ENCODE results near the gene ABTB1.
"Not testable (repeated sequence)": the region's sequence is repeated elsewhere in the genome, so short reads cannot be mapped to it uniquely, and the experiment has no call there.

ABTB1 gene

DNA sequence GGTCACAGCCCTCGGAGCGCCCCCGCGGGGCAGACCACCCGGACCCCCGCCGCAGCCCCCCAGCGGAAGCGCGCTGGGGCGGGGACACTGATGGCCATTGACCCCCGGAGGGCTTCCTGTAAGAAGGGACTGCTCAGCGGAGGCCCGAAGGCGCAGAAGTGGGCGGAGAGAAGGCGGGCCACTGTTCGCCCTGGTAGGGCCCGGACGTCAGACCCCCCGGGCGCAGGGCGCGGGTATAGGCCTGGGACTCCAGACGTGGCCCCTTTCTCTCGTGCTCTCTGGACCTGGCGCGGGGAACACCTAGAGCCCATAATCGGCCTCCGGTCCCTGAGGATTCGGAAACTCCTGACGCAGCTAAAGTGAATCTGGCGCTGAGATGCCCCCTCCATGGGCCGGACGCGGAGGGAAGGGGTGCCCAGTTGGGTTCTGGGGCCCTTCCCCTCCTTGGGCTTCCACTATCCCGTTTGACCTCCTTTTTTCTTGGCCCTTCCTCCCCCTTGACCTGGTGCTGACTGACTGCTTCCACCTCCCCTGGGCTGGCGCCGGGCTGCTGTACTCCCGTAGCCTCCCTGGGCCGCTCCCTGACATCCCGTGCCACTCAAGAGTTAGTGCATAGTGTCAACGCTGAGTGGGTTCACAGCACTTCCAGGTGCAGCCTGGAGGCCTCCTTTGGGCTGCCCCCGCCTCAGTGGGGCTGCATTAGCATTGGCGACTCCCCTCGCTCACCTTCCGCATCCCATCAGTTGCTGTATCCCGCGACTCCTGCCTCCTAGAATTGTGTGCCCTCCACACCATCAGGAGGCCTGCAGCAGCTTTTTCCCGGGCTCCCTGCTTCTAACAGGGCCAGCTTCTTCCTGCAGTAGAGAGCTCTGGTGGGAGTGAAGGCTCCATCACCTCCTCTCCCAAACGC, 694 bp downstream of the ABTB1 start:
- DNase-seq, result no peak

DNA sequence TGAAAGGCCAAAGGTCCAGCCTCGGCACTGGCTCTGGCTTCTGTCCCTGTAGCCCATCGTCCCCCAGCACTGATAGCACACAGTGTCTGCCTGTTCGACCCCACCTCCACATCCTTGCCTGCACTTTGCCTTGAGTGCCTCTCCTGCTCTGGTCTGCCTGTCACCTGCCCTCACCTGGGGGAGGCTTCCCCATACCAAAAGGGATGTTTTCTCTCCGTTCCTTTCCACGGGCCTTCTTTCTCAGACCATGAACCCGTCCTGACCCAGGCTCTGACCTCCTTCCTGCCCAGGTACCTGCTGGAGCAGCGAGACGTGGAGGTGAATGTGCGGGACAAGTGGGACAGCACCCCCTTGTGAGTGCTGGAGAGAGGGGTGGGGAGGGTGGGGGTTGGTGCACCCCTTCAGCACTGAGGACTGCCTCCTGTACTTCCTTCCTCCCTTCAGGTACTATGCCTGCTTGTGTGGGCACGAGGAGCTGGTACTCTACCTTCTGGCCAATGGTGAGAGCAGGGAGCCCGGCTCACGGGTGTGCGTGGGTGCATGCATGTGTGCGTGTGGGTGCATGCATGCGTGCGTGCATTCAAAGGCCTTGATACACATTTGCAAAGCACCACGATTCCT, 1.5 kb downstream of the ABTB1 start:
- no peak for DNase-seq

DNA sequence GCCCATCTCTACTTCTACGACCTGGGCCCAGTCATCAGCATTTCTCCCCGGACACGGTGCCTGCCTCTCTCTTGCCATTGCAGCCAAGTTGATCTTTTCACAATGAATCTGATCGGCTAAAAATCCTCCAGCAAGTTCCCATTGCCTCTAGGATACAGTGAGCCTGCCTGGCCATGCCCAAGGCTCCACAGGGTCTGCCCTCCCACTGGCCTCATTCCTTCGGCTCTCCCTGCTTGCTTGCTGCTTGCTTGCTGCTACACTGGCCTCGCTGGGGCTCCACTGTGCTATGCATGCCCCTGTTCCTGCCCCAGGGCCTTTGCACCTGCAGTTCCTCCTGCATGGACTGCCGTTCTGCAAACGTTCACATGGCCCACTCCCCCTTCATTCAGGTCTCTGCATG, 2.0 kb downstream of the ABTB1 start:
- DNase-seq, result no peak

DNA sequence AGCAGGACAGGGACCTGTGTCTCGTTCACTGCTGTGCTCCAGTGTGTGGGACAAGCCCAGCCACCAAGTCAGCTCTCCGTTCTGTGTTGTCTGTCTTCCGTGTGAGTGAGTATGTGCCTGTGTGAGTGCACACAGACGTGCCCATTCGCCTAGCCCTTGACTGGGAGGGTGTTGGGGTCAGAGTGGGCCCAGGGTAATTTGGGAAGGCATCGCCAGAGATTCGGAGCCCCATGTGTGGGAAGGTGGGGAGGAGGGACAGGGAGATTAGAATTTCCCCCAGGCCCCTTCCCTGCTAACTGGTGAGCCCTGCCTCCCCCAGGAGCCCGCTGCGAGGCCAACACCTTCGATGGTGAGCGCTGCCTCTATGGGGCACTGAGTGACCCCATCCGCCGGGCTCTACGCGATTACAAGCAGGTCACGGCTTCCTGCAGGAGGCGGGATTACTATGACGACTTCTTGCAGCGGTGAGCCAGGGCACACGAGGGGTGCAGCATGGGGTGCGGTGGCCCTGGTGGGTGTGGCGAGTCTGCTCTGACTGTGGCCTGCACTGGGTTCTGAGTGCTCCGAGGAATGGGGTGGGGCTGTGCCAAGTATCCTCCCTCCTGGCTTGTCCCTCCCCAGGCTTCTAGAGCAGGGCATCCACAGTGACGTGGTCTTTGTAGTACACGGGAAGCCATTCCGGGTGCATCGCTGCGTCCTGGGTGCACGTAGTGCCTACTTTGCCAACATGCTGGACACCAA, 3.1 kb downstream of the ABTB1 start:
- DNase-seq, result no peak

DNA sequence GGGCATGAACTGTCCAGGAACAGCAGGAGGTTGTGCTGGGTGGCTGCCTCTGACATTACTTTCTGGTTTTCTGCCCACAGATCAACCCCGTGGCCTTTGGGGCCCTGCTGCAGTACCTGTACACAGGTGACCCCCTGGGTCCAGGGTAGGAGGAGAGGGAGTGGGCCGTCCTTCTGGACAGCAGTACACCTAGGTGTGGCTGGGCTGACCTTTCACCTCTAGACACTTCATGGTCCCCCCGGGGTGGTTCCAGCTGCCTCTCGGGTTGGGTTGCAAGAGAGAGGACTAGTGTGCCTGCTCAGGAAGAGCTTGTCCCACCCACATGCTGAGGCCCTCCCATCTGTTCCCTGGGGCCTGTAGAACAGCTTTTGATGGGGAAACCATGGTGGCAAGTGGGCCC, 3.7 kb downstream of the ABTB1 start:
- no peak for DNase-seq

DNA sequence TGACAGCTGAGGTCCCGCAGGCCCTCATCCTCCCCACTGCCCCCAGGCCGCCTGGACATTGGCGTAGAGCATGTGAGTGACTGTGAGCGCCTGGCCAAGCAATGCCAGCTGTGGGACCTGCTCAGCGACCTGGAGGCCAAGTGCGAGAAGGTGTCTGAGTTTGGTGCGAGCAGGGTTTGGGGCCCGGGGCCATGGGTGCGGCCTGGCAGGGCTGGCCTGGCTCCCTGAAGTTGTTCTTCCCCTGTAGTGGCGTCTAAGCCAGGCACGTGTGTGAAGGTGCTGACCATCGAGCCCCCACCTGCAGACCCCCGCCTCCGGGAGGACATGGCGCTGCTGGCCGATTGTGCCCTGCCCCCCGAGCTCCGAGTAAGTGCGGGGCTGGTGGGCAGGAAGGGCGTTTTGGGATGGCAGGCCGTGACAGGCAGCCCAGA, 4.2 kb downstream of the ABTB1 start:
- no peak for DNase-seq

DNA sequence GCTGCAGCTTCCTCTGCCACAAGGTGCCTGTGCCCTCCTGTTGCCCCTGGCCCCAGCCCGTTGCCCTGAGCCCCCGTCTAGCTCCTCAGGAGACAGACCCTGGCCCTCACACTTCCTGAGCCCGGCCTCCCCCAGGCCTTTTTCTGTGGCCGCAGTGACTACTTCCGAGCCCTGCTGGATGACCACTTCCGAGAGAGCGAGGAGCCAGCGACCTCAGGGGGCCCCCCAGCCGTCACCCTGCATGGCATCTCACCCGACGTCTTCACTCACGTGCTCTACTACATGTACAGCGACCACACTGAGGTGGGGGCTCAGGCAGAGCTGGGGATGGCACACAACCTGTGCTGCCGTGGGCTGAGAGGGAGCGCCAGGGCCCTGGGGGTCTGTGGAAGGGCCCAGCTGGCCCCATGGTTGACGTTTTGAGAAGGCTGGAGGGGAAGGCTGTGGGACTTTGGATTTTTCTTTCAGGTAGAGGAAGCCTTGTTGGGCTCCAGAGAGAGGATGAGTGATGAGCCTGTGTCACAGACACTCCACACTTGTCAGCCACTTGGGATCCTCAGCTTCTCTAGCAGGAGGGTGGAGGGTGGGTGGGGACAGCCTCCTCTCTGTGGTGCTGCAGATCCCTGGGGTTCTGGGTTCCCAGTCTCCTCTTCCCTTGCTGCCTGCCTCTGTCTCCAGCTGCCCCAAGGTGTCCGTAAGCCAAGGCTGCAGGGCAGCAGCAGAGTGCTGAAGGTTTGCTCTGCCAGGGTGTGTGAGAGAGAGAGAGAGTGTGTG, 5.0 kb downstream of the ABTB1 start:
- DNase-seq, result no peak

DNA sequence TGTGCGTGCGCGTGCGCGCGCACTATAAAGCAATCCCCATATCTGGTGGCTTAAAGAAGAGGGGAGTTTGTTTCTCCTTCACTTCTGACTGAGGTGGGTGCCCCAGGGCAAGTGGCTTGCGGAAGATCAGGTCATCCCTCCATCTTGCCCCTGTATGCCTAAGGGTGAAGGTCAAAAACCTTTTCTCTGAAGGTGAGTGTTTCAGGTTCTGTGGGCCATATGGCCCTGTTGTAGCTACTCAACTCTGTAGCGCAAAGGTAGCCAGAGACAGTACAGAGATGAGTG, 5.5 kb downstream of the ABTB1 start:
- DNase-seq, result no peak

DNA sequence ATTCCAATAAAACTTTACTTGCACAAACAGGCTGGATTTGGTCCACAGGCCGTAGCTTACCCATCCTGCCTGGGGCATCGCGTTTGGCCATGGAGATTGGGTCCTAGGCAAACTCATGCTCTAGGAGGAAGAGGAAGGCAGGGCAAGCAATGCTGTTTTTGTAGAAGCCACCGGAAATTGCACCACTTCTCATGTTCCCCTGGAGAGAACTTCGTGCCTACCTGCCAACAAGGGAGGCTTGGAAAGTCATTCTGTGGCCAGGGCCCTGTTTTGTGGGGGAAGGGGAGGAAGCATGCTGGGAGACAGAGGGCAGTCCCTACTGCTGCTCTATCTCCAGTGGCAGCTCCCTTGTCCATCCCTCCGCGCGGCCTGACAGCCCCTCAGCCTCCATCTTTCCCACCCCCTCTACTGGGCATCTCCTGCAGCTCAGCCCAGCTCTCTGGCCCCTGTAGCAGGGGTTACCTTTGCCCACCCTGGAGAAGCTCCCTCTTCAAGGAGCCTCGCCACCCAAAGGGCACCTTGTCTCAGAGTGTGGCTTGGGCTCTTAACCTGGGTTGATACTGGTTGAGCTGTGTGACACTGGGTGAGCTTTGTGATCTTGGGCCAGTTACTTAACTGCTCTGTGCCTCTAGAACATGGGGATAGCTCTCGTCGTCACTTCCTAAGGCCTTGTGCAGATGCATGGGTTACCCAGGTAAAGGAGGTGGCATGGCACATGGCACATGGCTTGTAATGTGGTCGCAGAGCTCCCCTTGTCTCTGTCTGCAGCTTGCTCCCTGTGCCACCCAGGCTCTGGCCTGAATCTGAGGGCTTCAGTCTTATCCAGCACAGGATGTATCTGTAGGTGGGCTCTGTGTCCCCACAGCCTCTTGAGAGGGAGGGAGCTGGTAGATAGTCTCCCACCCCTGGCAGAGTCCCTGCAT, 6.1 kb downstream of the ABTB1 start:
- no peak for DNase-seq

DNA sequence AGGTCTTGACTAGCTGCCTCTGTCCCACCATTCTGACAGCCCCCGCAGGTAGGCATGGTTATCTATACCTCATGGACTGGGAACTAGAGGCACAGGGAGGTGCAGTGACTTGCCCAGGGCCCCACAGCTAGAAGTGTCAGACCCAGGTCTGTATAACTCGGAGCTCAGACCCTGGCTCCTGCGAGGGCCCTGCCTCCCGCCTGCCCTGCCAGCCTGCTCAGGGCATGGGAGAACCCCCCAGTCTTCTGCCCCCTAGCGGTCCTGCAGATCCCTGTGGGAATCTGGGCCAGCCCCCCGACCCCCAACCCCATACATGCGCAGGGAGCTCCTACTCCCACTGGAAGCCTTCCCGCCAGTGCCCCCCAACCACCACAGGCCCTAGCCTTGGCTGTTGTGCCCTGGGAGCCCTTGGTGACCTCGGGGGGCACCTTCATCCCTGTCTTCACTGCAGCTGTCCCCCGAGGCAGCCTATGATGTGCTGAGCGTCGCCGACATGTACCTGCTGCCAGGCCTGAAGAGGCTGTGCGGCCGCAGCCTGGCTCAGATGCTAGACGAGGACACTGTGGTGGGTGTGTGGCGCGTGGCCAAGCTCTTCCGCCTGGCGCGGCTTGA, 6.9 kb downstream of the ABTB1 start:
- DNase-seq, result no peak

DNA sequence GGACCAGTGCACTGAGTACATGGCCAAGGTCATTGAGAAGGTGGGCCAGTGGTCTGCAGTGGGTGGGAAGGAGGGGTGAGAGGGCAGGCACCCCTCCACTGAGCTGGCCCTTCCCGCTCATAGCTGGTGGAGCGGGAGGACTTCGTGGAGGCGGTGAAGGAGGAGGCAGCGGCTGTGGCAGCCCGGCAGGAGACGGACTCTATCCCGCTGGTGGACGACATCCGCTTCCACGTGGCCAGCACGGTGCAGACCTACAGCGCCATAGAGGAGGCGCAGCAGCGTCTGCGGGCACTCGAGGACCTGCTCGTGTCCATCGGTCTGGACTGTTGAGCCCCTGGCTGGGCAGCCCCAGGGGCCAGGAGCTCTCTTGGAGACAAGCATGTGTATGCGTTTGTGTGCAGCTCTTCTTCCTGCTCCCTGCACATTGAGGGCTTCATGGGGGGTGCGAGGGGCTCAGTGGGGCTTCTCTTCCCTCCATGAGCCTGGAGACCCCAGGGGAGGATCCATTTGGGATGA, 7.5 kb downstream of the ABTB1 start:
- DNase-seq, result no peak

DNA sequence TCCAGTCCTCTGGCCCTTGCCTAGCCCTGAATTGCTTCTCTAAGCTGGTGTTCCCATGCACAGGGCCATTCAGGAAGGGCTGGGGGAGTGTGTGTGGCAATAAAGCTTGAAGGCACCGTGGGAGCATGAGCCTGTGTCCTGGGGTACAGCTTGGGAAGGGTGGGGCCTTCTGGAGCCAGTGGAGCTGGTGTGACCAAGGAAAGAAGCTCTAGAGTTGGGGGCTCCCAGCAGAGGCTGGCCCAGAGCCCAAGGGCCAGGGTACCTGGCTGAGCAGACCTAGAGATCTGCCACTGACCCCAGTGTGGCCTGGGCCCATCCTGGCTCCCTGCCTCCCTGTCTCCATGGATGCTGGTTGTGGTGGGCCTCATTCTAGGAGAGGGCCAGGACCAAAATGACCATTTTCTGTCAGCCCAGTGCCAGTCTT, 8.1 kb downstream of the ABTB1 start:
- DNase-seq, result no peak

DNA sequence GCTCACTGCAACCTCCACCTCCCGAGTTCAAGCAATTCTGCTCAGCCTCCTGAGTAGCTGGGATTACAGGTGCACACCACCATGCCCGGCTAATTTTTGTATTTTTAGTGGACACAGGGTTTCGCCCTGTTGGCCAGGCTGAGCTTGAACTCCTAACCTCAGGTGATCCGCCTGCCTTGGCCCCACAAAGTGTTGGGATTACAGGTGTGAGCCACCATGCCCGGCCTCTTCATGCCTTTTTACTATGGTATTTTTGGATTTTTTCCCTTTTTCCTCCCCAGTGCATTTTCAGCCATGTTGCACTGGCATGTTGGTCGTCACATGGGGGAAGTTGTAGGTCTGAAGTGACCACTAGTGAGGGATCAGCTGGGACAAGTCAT, 9.4 kb downstream of the ABTB1 start:
- not testable (repeated sequence) for DNase-seq

DNA sequence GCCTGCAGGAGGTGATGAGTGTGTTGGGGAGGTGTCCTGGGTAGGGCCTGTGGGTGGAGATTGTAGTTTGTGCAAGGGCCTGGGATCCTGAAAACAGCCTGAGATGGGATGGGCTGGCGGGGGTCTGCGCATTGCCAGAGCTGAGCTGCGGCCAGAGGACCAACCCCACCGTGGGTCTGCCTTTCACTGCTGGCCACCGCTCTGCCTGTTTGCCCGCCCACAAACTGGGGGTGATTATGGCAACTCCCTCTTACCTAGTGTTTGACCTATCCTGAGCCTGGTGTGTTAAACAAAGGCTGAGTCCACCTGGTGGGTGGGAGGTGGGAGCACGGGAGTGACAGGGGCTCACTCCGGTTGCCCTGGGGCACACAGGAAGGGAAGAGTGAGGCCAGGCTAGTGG, 9.8 kb downstream of the ABTB1 start:
- no peak for DNase-seq

DNA sequence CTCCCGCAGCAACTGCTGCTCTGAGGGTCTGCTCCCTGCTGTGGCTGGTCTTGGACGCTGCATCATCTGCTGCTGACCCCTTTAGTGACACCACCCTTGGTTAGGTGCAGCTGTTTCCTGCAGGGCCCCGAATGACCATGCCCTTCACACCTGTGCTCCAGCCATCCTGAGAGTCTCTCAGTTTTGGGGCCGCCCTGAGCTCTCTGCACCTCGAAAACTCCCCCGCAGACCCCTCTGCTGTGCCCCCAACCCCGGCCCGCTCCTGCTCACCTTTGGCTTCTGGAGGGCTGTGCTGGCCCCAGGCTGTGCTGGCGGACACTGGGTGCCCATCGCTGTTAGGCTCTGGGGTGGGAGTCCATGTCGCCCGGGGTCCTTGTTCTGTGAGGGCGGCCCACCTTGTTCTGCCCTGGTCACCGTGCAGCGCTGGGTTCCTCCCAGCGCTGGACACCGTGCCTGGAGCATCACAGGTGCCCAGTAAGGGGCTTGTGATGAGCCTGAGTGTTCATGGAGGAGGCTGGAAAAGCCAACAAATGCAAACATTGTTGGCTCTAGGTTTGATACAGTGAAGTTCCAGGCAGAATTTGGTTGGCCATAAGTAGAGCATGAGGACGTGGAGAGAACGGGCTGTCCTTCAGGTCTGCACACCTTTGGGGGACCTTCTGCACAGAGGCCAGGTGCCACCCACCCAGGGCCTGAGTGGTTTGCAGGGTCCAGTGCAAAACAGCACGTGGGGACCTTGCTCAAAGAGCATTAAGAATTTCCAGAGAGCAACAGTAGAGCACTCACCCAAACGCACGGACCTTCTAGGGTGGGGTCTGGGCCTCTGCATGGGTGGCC, 12.3 kb downstream of the ABTB1 start:
- no peak for DNase-seq

DNA sequence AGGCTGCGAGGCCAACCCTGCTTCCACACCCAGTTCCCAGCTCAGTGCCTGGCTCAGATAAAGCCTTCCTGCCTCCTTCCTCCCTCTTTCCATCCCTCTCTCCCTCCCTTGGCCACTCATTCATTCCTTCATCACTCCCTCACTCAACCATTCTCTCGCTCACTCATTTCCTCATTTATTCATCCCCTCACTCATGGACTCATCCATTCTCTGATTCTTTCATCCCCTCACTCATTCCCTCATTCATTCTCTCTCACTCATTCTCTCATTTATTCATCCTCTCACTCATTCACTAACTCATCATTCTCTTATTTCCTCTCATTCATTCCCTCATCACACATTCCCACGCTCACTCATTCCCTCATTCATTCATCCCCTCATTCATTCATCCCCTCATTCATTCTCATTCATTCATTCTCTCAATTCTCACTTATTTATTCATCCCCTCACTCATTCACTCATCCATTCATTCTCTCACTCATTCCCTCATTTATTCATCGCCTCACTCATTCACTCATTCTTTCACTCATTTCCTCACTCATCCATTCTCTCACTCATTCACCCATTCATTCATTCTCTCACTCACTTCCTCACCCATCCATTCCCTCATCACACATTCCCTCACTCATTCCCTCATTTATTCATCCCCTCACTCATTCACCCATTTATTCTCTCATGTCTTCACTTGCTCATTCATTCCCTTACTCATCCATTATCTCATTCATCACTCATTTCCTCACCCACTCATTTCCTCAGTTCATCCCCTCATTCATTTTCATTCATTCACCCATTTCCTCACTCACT, 13.2 kb downstream of the ABTB1 start:
- DNase-seq, result no peak

DNA sequence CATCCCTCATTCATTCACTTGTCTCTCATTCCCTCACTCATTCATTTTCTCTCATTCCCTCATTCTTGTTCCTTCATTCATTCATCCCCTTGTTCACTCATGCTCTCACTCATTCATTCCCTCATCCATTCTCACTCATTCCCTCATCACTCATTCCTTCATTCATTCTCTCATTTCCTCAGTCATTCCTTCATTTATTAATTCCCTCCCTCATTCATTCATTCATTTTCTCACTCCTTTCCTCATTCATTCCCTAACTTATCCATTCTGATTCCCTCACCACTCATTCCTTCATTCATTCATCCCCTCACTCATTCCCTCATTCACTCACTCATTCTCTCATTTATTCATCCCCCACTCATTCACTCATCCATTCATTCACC, 13.8 kb downstream of the ABTB1 start:
- no peak for DNase-seq

DNA sequence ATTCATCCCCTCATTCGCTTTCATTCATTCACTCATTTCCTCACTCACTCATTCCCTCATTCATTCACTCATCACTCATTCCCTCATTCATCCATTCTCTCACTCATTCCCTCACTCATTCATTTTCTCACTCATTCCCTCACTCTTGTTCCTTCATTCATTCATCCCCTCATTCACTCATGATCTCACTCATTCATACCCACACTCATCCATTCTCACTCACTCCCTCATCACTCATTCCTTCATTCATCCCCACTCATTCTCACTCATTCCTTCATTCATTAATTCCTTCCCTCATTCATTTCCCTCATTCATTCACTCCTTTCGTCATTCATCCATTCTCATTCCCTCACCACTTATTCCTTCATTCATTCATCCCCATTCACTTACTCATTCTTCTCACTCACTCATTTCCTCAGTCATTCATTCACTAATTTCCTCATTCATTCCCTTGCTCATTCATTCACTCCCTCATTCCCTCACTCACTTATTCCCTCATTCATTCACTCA, 14.5 kb downstream of the ABTB1 start:
- DNase-seq, result no peak

DNA sequence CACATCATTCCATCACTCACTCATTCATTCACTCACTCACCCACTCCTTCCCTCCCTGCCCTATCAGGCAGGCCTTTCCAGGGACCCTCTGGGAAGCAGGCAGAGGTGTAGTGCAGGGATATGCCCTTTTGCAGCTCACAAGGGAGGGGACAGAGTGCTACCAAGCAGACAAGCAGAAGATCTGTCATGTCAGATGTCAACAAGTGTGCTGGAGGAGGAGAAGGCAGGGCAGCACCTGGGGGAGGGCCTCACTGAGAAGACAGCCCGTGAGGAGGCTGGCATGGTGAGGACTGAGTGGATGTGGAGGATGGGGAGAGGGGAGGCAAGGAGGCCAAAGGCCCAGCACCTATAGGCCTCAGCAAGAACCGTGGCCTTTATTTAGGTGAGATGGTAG, 15.3 kb downstream of the ABTB1 start:
- no peak for DNase-seq

Measured in NCI-H1930 (cell line).